GM12864 (cell line): Measurements from ENCODE around the gene RXRB.

Experiments used
- DNase-seq: peaks from one replicate; pipeline ENCODE4 v3.0.0-alpha.2; 2011; ENCODE audit warnings: low read depth
- H3K4me3 ChIP-seq: 2 replicates; pipeline ENCODE4 v1.5.1; 2011; ENCODE audit warnings: mild to moderate bottlenecking, low read depth, low read length, control low read depth
- TF ChIP-seq, protein P1 (sequence below): IDR thresholded peaks from 2 replicates; pipeline ENCODE4 v1.5.1; 2011; ENCODE audit warnings: low read depth, mild to moderate bottlenecking, moderate library complexity, low read length, control low read depth, inconsistent platforms; ENCODE audit errors: missing control alignments

The RXRB gene

GRCh38 chr6:33190504-33191107, 9.9 kb downstream of the RXRB start:
- DNase-seq, result no peak
- H3K4me3 ChIP-seq, result no peak overlapping the region
- TF ChIP-seq, protein P1, sequence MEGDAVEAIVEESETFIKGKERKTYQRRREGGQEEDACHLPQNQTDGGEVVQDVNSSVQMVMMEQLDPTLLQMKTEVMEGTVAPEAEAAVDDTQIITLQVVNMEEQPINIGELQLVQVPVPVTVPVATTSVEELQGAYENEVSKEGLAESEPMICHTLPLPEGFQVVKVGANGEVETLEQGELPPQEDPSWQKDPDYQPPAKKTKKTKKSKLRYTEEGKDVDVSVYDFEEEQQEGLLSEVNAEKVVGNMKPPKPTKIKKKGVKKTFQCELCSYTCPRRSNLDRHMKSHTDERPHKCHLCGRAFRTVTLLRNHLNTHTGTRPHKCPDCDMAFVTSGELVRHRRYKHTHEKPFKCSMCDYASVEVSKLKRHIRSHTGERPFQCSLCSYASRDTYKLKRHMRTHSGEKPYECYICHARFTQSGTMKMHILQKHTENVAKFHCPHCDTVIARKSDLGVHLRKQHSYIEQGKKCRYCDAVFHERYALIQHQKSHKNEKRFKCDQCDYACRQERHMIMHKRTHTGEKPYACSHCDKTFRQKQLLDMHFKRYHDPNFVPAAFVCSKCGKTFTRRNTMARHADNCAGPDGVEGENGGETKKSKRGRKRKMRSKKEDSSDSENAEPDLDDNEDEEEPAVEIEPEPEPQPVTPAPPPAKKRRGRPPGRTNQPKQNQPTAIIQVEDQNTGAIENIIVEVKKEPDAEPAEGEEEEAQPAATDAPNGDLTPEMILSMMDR, result no peak

DNA sequence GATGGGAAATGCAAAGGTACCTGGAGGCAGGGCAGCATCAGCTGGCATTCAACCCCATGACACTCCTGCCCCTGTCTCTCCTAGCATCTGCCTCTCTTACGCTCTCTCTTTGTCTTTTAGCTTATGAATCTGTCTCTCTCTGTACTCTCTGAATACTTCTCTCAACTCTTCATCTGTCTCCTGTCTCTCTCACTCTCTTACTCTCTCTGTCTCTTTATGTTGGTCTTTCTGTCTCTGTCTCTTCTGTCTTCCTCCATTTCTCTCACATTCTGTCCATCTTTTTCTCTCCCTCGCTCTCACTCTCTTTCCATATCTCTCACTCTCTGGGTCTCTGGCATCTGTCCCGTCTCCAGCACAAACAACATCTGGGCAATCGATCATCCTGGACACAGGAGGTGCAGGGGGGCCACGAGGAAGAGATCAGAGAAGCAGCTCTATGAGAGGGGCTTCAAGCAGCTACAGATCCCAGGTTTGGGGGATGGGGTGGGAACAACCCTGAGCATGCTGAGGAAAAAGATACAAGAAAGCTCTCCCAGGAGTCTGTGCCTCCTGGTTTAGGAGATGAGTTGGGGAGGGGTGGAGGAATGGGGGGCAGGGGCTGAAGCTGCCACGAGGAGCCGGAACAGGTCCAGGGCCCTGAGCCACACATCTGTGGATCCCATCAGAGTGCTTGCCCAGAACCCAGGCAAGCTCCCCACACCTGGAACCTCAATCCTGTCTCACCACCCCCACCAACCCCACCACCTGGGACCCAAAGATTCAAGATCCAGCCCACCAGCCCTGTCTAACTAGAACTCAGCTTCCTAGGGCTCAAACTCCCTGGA, 10.6 kb downstream of the RXRB start:
- no peak for DNase-seq
- no peak overlapping the region for H3K4me3 ChIP-seq
- TF ChIP-seq, protein P1, result no peak

DNA sequence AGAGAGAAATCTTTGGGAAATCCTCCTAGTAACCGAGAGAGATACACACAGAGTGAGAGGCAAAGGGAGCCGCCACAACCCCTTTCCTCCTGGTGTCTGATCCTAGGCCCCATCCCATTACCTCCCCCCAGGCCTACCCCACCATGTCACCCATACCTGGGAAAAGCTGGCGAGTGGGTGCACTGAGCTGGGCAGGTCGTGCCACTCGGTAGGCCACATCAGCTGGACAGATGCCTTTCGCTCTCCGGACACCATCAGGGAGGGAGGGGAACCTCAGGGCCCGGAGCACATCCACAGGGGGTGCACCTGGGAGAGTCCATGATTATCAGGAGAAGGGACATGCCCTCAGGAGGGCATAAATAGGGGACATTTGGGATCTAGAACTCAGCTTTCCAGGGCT, 11.3 kb downstream of the RXRB start:
- H3K4me3 ChIP-seq, result no peak overlapping the region
- no peak for DNase-seq
- TF ChIP-seq, protein P1, result no peak

DNA sequence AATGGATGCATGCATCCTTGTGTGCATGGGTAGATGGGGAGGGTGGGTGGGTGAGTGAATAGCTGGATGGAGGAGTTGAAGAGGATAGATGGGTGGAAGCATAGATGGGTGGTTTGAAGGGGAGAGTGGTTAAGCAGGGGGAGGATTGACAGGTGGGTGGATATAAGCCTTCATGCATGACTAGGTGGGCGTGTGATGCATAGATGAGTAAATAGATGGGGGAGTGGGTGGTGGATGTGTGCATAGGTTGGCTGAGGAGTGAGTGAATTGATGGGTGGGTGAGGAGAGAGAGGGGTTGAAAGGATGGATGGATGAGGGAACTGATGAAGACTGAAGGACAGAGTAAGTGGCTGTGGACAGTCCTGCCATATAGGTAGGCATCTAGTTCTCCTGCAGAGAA, 12.7 kb downstream of the RXRB start:
- no peak overlapping the region for H3K4me3 ChIP-seq
- no peak for DNase-seq
- TF ChIP-seq, protein P1, result no peak

GRCh38 chr6:33185654-33186187, 14.7 kb downstream of the RXRB start:
- H3K4me3 ChIP-seq, result no peak overlapping the region
- TF ChIP-seq, protein P1, result no peak
- no peak for DNase-seq

- H3K4me3 ChIP-seq, result no peak overlapping the region
- TF ChIP-seq, protein P1, result no peak
- no peak for DNase-seq
Measured at GRCh38 chr6:33185190-33185589, 15.3 kb downstream of the RXRB start.
